Measurements from ENCODE around the gene ZNFX1. TPM values are rescaled to one million over a fixed set of nuclear protein-coding genes. Genes with fewer than 3 reads are reported as not detected.

ZNFX1 gene
- total RNA-seq, 2 experiments from 2014 or later, result 50.6 to 51.6 TPM

- intact Hi-C loops (cut with DNase I, micrococcal nuclease), result no loop called here
- no peak overlapping the region for H3K27ac ChIP-seq (ENCODE audit: low read depth in 1 of 2, low read length in 2 of 2)
- peaks cover 24 to 67% of the 10 kb centered on the region in 2 experiments for H3K9me3 ChIP-seq (ENCODE audit: control insufficient read depth in 1 of 2, insufficient read depth in 1 of 2, low read length in 2 of 2)
- Mint-ChIP-seq H3K4me1 (ENCODE audit: low read depth) (peaks cover 67% of the 10 kb centered on the region), H3K4me3 (peak overlapping the region; percentile 80), H3K27me3 (peaks cover 4% of the 10 kb centered on the region), H3K36me3 (ENCODE audit: low read depth) (peaks cover 98% of the 10 kb centered on the region), H3K9me3 (peaks cover 26% of the 10 kb centered on the region), H3K27ac (peak overlapping the region; percentile 93)
- DNase-seq (peak in 3 of 14 experiments; percentile 32 to 48 (median 42)), ATAC-seq (ENCODE audit: poor library complexity) (no peak)
- peaks cover 61% of the 10 kb centered on the region for H3K4me1 ChIP-seq (ENCODE audit: insufficient read depth, low read length)
- TF ChIP-seq, protein P1, sequence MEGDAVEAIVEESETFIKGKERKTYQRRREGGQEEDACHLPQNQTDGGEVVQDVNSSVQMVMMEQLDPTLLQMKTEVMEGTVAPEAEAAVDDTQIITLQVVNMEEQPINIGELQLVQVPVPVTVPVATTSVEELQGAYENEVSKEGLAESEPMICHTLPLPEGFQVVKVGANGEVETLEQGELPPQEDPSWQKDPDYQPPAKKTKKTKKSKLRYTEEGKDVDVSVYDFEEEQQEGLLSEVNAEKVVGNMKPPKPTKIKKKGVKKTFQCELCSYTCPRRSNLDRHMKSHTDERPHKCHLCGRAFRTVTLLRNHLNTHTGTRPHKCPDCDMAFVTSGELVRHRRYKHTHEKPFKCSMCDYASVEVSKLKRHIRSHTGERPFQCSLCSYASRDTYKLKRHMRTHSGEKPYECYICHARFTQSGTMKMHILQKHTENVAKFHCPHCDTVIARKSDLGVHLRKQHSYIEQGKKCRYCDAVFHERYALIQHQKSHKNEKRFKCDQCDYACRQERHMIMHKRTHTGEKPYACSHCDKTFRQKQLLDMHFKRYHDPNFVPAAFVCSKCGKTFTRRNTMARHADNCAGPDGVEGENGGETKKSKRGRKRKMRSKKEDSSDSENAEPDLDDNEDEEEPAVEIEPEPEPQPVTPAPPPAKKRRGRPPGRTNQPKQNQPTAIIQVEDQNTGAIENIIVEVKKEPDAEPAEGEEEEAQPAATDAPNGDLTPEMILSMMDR (IDR thresholded peaks at IDR 0.05), result no peak
- H3K4me3 ChIP-seq (ENCODE audit: low read length), result no peak overlapping the region
- H3K27me3 ChIP-seq (ENCODE audit: control insufficient read depth in 1 of 2, insufficient read depth in 2 of 2, low read length in 2 of 2), result no peaks in the 10 kb centered on the region
- POLR2A ChIA-PET, result interaction anchor here (0.9 to 2.6 kb wide), 4 partner anchors 8 to 93 kb away, joined by 3 to 8 read pairs (median 5); partner anchors contain the start of gene STAU1
- CTCF ChIA-PET, result no interaction called here
- H3K36me3 ChIP-seq (ENCODE audit: insufficient read depth, low read length), result peaks cover 74% of the 10 kb centered on the region
These were observed 3.4 kb upstream of the ZNFX1 start for GRCh38 chr20:49281059-49281912.

- ChIA-PET POLR2A (interaction anchor here (0.9 to 2.2 kb wide), 8 partner anchors 9 to 234 kb away, joined by 3 to 8 read pairs (median 3); partner anchors contain the start of gene STAU1), CTCF (no interaction called here)
- Mint-ChIP-seq H3K4me1 (ENCODE audit: low read depth) (peaks cover 74% of the 10 kb centered on the region), H3K9me3 (peaks cover 26% of the 10 kb centered on the region), H3K27ac (peak overlapping the region; percentile 93), H3K36me3 (ENCODE audit: low read depth) (peaks cover 98% of the 10 kb centered on the region), H3K4me3 (peak overlapping the region; percentile 89), H3K27me3 (peaks cover 4% of the 10 kb centered on the region)
- TF ChIP-seq, protein P1 (IDR thresholded peaks at IDR 0.05), result no peak
- Histone ChIP-seq H3K4me1 (ENCODE audit: insufficient read depth, low read length) (peaks cover 66% of the 10 kb centered on the region), H3K36me3 (ENCODE audit: insufficient read depth, low read length) (peaks cover 69% of the 10 kb centered on the region), H3K27me3 (ENCODE audit: control insufficient read depth in 1 of 2, insufficient read depth in 2 of 2, low read length in 2 of 2) (no peaks in the 10 kb centered on the region), H3K27ac (ENCODE audit: low read depth in 1 of 2, low read length in 2 of 2) (peak overlapping the region in 1 of 2 donors; percentile 1), H3K4me3 (ENCODE audit: low read length) (peak overlapping the region; percentile 80), H3K9me3 (ENCODE audit: control insufficient read depth in 1 of 2, insufficient read depth in 1 of 2, low read length in 2 of 2) (peaks cover 19 to 59% of the 10 kb centered on the region in 2 experiments)
- no peak for ATAC-seq (ENCODE audit: poor library complexity)
- DNase-seq, result peak in 1 of 14 experiments; percentile 8
- intact Hi-C loops (cut with DNase I, micrococcal nuclease), result no loop called here
These were observed 2.7 kb upstream of the ZNFX1 start for GRCh38 chr20:49280463-49281058.

GRCh38 chr20:49279677-49280462 lies 2.0 kb upstream of the ZNFX1 start:
- DNase-seq (peak in 2 of 14 experiments; percentile 8 to 27), ATAC-seq (ENCODE audit: poor library complexity) (no peak)
- Histone ChIP-seq H3K4me3 (ENCODE audit: low read length) (peak overlapping the region; percentile 80), H3K36me3 (ENCODE audit: insufficient read depth, low read length) (peaks cover 69% of the 10 kb centered on the region), H3K27me3 (ENCODE audit: control insufficient read depth in 1 of 2, insufficient read depth in 2 of 2, low read length in 2 of 2) (no peaks in the 10 kb centered on the region), H3K4me1 (ENCODE audit: insufficient read depth, low read length) (peaks cover 73% of the 10 kb centered on the region), H3K9me3 (ENCODE audit: control insufficient read depth in 1 of 2, insufficient read depth in 1 of 2, low read length in 2 of 2) (peaks cover 19 to 53% of the 10 kb centered on the region in 2 experiments), H3K27ac (ENCODE audit: low read depth in 1 of 2, low read length in 2 of 2) (peak overlapping the region in 1 of 2 donors; percentile 90)
- H3K9me3 Mint-ChIP-seq, result peaks cover 26% of the 10 kb centered on the region
- ChIA-PET POLR2A (interaction anchor here (0.9 to 2.2 kb wide), 9 partner anchors 8 to 234 kb away, joined by 3 to 15 read pairs (median 3); partner anchors contain the start of genes CSE1L and STAU1), CTCF (no interaction called here)
- TF ChIP-seq, protein P1 (IDR thresholded peaks at IDR 0.05), result no peak
- H3K27me3 Mint-ChIP-seq, result peaks cover 4% of the 10 kb centered on the region
- H3K36me3 Mint-ChIP-seq (ENCODE audit: low read depth), result peaks cover 98% of the 10 kb centered on the region
- intact Hi-C loops (cut with DNase I, micrococcal nuclease), result loop anchor here in 1 of 2 experiments (2.0 kb wide), 1 partner anchor 61 kb away; the partner anchor contains the start of gene DDX27
- peak overlapping the region; percentile 93 for H3K27ac Mint-ChIP-seq
- peaks cover 81% of the 10 kb centered on the region for H3K4me1 Mint-ChIP-seq (ENCODE audit: low read depth)
- H3K4me3 Mint-ChIP-seq, result peak overlapping the region; percentile 89

All from CD4-positive, alpha-beta T cell (primary cell).